Endodermal cell (in vitro differentiated cells): ENCODE results near the gene SARNP. TPM values are rescaled to one million over a fixed set of nuclear protein-coding genes. Genes with fewer than 3 reads are reported as not detected.

Experiments used
- DNase-seq: peaks from one replicate; pipeline ENCODE4 v3.0.0-alpha.2; 2017
- H3K27ac ChIP-seq: 2 replicates; pipeline ENCODE4 v1.5.1; 2013; ENCODE audit warnings: mild to moderate bottlenecking, low read depth, low read length, moderate library complexity
- H3K27me3 ChIP-seq: 2 replicates; pipeline ENCODE4 v1.6.1; 2013; ENCODE audit warnings: mild to moderate bottlenecking, low read length, moderate library complexity; ENCODE audit not compliant: insufficient read depth, control insufficient read depth, poor library complexity, severe bottlenecking
- H3K36me3 ChIP-seq: 2 replicates; pipeline ENCODE4 v1.7.0; 2013; ENCODE audit warnings: mild to moderate bottlenecking, low read length, moderate library complexity; ENCODE audit not compliant: control insufficient read depth, insufficient read depth
- H3K4me1 ChIP-seq: one replicate; pipeline ENCODE4 v1.7.0; 2013; ENCODE audit warnings: low read length; ENCODE audit not compliant: control insufficient read depth, insufficient read depth
- H3K4me3 ChIP-seq: 2 replicates; pipeline ENCODE4 v1.5.1; 2013; ENCODE audit warnings: mild to moderate bottlenecking, low read length, moderate library complexity
- H3K9ac ChIP-seq: 2 replicates; pipeline ENCODE4 v1.6.1; 2013; ENCODE audit warnings: mild to moderate bottlenecking, low read length, moderate library complexity; ENCODE audit not compliant: poor library complexity, severe bottlenecking; ENCODE audit errors: extremely low read depth
- H3K9me3 ChIP-seq: 2 replicates; pipeline ENCODE4 v1.6.1; 2013; ENCODE audit warnings: mild to moderate bottlenecking, low read length, moderate library complexity; ENCODE audit not compliant: control insufficient read depth
- H3K27ac Mint-ChIP-seq: 2 replicates; pipeline ENCODE4 v1.8.0; 2020; ENCODE audit warnings: mixed read lengths
- H3K27me3 Mint-ChIP-seq: 2 replicates; pipeline ENCODE4 v1.8.0; 2021; ENCODE audit warnings: mild to moderate bottlenecking, mixed read lengths; ENCODE audit not compliant: insufficient read depth
- H3K36me3 Mint-ChIP-seq: 2 replicates; pipeline ENCODE4 v1.8.0; 2020; ENCODE audit warnings: low read depth, mixed read lengths
- H3K4me1 Mint-ChIP-seq: 2 replicates; pipeline ENCODE4 v1.8.0; 2020; ENCODE audit warnings: mixed read lengths
- H3K4me3 Mint-ChIP-seq: 2 replicates; pipeline ENCODE4 v1.8.0; 2020; ENCODE audit warnings: mild to moderate bottlenecking, moderate library complexity, mixed read lengths
- H3K9me3 Mint-ChIP-seq: 2 replicates; pipeline ENCODE4 v1.8.0; 2020; ENCODE audit warnings: mild to moderate bottlenecking, mixed read lengths
- CTCF ChIP-seq: fragments of 200-600 bp; sonication (generic); conservative IDR thresholded peaks from 2 replicates; pipeline ENCODE4 v1.5.0; 2021; ENCODE audit warnings: antibody characterized with exemption, mild to moderate bottlenecking
- WGBS, 2 experiments: methylation state at CpG; one replicate each; pipeline versions ENCODE4 v1.1.5 to v1.1.7; 2013; ENCODE audit warnings: missing lambda C conversion rate in 2 of 2, mixed read lengths in 1 of 2; ENCODE audit not compliant: insufficient coverage in 1 of 2, insufficient read length in 1 of 2; 5-methylcytosine and 5-hydroxymethylcytosine counted together
- total RNA-seq, 2 donors: library from RNA; stranded (reverse); fragmentation: NEBNext Ultra II Directional in 1 of 2; extraction: Animal tissue kit (Norgen Biotek cat#: 25700) in 1 of 2; gene quantifications; 2 replicates in 1 of 2; 3 replicates in 1 of 2; pipeline ENCODE4 v1.2.1, GENCODE V29; 2021

The SARNP gene
- total RNA-seq, 2 donors from 2014 or later = 95.7 to 119 TPM

- no peaks in the 10 kb centered on the region for H3K9me3 Mint-ChIP-seq
- 1 to 2% methylated on average over 12 to 14 of the region's 14 CpGs for WGBS, 2 experiments
- TF ChIP-seq CTCF = peak; percentile 93
- Histone ChIP-seq H3K9ac (peak overlapping the region; percentile 42), H3K4me1 (peaks cover 2% of the 10 kb centered on the region), H3K27ac (peak overlapping the region; percentile 77), H3K36me3 (no peaks in the 10 kb centered on the region), H3K27me3 (no peaks in the 10 kb centered on the region), H3K4me3 (peak overlapping the region; percentile 88), H3K9me3 (no peaks in the 10 kb centered on the region)
- H3K4me3 Mint-ChIP-seq = peak overlapping the region; percentile 57
- DNase-seq = peak; percentile 98
- peaks cover 27% of the 10 kb centered on the region for H3K4me1 Mint-ChIP-seq
- no peaks in the 10 kb centered on the region for H3K27me3 Mint-ChIP-seq
- H3K27ac Mint-ChIP-seq = peak overlapping the region; percentile 94
- H3K36me3 Mint-ChIP-seq = no peaks in the 10 kb centered on the region
Measured at GRCh38 chr12:55738123-55739024, 79.2 kb downstream of the SARNP start.

GRCh38 chr12:55737581-55738122 lies 79.9 kb downstream of the SARNP start:
- Mint-ChIP-seq H3K27me3 (no peaks in the 10 kb centered on the region), H3K27ac (peak overlapping the region; percentile 94), H3K36me3 (no peaks in the 10 kb centered on the region), H3K4me1 (peaks cover 26% of the 10 kb centered on the region), H3K4me3 (peak overlapping the region; percentile 57), H3K9me3 (no peaks in the 10 kb centered on the region)
- H3K4me3 ChIP-seq = peak overlapping the region; percentile 88
- H3K27me3 ChIP-seq = no peaks in the 10 kb centered on the region
- no peaks in the 10 kb centered on the region for H3K36me3 ChIP-seq
- H3K9me3 ChIP-seq = no peaks in the 10 kb centered on the region
- H3K27ac ChIP-seq = peak overlapping the region; percentile 77
- DNase-seq = no peak
- 28% methylated on average over 4 of the region's 4 CpGs; no CpG with 5 or more reads in 1 of the 2 experiments for WGBS, 2 experiments
- peaks cover 2% of the 10 kb centered on the region for H3K4me1 ChIP-seq
- no peak for TF ChIP-seq CTCF
- H3K9ac ChIP-seq = peak overlapping the region; percentile 42

GRCh38 chr12:55736780-55737580 lies 80.5 kb downstream of the SARNP start:
- DNase-seq = peak; percentile 100
- H3K27me3 ChIP-seq = no peaks in the 10 kb centered on the region
- peak overlapping the region; percentile 88 for H3K4me3 ChIP-seq
- Mint-ChIP-seq H3K36me3 (no peaks in the 10 kb centered on the region), H3K9me3 (no peaks in the 10 kb centered on the region), H3K4me3 (peak overlapping the region; percentile 57), H3K27me3 (no peaks in the 10 kb centered on the region), H3K27ac (peak overlapping the region; percentile 66), H3K4me1 (peaks cover 20% of the 10 kb centered on the region)
- TF ChIP-seq CTCF = peak; percentile 96
- 46 to 51% methylated on average over 6 of the region's 6 CpGs for WGBS, 2 experiments
- H3K27ac ChIP-seq = peak overlapping the region; percentile 77
- H3K4me1 ChIP-seq = no peaks in the 10 kb centered on the region
- H3K9me3 ChIP-seq = no peaks in the 10 kb centered on the region
- H3K36me3 ChIP-seq = no peaks in the 10 kb centered on the region
- no peak overlapping the region for H3K9ac ChIP-seq
